NCI-H226 (cell line): ENCODE results near the gene PIP5K1B.

Experiments
- DNase-seq: peaks from one replicate; pipeline ENCODE4 v3.0.0-alpha.2; 2015

Gene PIP5K1B

DNA sequence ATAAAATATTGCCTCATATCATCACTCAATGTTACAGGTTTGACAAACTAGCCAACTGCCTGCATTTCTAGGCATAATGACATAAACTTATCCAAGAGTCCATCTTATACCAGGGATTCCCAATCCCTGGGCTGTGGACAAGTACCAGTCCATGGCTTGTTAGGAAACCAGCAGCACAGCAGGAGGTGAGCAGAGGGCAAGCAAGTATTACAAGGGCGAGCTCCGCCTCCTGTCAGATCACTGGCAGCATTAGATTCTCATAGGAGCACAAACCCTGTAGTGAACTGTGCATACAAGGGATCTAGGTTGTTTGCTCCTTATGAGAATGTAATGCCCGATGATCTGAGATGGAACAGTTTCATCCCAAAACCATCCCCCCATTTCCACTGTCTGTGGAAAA is 164.0 kb downstream of the PIP5K1B start:
- no peak for DNase-seq

DNA sequence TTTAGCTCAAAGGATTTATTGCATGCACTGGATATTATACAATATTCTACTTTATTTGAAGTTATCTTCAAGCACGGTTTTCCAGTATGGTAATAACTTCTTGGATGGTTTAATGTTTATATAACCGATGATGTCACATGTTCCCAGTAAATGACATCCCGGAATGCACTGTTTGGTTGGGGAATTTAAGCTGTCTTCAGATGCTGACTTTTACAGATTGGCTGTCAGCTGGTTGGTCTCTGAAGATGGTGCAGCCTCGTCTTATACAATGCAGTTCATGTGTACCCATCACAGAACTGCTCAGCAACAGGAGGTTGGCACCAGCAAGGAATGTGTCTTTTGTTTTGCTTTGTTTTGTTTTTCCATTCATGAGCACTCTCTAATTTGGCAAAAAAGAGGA is 165.0 kb downstream of the PIP5K1B start:
- DNase-seq, result no peak

DNA sequence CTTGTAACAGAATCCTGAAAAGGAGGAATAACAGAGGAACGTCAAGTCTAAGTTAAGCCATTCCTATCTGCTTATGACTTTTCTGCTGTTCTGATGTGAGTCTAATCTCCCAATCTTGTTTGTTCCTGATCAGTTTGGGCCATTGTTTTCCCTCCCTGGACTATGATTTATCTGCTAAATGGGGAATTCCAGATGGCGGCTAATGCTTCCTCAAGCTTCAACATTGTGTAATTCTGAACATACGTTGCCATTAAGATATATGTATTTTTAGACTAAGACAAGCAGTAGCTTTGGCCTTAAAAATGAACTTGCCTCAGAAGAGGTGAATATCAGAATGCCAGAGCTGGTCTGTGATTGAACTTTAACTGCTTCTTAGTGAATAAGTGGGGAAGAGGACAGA is 166.2 kb downstream of the PIP5K1B start:
- DNase-seq, result no peak

DNA sequence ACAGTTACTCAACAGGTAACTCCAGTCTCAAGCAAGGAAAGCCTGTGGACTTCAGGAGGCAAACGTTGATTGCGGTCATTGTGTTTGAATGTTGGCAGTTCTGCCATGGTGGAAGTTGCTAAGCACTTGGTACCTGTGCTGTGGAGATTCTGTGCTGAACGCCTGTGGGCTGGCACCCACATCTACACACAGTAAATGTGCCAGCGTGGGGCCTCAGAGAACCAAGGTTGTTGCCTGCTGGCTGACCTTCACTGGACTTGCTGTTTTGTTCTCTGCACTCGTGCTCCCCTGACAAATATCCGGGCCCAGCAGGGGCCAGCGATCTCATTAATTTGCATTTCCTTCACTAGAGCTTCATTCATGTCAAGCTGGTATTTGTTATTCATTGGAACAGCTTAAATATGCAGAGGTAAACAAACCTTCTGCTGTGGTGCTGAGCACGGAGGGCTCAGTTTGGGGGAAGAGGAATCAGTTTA is 167.0 kb downstream of the PIP5K1B start:
- DNase-seq, result no peak

DNA sequence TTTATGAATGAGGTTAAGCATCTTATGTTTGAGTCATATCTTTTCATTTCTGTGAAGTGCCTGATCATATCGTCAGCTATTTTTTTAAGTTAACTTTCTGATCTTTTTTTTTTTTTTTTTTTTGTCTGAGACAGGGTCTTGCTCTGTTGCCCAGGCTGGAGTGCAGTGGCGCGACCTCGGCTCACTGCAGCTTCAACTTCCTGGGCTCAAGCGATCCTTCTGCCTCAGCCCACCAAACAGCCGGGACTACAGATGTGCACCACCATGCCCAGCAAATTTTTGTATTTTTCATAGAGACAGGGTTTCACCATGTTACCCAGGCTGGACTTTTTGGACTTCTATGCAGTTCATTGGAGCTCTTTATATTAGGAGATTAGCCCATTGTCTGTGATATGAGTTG is 168.1 kb downstream of the PIP5K1B start:
- no peak for DNase-seq

DNA sequence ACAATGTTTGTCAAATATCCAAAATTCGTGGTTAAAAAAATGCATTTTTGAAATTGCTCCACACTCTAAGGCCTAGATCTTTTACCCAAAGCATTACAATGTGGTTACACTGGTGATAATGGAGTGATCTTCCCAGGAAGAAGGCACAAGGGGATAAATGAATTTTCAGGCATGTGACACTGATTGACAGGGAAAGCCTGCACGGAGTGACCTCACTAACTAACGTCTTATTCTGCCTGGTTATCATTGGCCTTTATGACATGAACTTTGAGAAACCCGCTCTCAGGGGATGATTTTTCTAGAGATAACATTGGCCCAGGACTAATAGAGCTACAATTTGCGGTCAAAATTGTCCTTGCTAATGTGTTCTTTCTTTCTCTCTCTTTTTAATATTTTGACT is 171.2 kb downstream of the PIP5K1B start:
- no peak for DNase-seq

DNA sequence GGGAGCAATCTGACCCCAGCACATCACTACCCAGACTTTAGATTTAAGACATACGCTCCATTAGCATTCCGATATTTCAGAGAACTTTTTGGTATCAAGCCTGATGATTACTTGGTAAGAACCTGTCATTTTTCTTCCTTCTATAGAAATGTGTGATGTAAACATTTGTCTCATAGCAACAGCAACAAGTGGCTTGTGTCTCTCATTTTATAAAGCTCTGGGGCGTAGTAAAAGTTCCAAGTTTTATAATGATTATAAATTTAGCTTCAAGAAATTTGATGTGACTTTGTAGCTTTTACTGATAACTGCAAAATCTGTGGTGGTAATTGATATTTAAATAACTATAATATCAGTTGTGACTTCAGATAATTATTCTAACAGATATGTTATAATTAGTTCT is 171.6 kb downstream of the PIP5K1B start:
- no peak for DNase-seq

DNA sequence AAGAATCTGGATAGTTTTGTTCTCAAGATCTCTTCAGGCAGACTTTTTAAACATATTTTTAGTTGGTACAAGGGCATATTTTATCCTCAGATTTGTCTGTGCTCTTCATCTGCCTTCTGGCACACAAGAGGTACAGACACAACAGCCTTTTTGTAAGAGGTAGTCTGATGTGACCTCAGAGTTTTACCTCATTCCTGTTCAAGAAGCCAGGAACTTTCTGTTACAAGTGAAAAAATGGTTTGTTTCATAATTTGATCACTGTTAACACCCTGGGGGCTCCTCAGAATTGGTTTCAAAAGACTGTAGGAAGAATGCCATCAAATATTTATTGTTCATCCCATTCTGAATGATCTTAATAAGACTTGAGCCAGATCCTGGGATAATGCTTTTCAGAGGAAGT is 172.2 kb downstream of the PIP5K1B start:
- DNase-seq, result no peak

DNA sequence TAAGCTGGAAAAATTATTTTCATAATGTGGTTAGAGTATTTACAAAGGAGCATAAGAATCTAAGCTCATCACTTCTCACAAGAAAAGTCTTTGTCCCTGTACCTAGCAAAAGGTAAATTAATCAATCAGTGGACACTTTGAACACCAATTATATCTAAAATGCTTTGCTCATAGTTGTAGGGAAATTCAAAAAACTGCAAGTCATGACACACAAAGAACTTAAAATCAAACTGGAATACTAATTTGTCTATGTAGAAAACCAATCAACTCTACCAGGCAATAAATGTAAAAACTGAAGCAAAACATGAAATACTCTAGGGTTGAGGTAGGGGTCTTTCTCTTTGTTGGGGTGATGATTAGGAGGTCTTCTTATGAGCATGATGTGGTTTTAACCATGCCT is 173.4 kb downstream of the PIP5K1B start:
- no peak for DNase-seq

DNA sequence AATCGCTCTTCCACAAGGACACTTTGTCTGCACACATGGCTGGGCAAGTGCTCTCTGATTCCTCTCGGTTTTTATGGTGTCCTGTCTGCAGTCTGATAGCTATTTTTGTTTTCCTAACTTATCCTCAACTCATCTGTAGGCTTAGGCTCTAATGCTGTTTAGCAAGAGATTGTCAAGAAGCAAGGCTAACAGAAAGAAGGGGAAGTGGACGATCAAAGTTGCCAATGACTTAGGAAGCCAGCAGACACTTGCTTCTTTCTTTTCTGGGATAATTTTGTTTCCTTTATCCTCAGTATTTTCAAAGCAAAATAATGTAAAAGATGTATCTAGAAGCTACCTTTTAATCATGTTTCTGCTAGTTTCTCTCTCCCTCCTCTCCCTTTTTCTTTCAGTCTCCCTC is 178.2 kb downstream of the PIP5K1B start:
- no peak for DNase-seq

DNA sequence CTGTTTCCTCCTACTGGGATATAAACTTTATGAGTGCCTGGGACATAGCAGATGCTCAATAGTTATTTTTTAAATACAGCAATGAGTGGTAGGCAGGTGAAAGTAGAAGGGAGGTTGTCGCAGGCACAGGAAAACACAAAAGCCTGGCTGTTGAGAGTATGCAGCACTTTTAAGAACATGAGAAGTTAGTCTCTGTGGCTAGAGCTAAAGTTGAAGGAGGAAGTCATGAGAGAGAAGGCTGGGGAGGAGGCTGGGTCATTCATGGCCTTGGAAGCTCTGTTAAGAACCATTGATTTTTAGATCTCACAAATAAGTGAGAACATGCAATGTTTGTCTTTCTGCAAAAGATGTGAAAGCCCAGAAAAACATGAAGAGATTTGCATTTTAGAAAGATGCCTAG is 182.2 kb downstream of the PIP5K1B start:
- no peak for DNase-seq

DNA sequence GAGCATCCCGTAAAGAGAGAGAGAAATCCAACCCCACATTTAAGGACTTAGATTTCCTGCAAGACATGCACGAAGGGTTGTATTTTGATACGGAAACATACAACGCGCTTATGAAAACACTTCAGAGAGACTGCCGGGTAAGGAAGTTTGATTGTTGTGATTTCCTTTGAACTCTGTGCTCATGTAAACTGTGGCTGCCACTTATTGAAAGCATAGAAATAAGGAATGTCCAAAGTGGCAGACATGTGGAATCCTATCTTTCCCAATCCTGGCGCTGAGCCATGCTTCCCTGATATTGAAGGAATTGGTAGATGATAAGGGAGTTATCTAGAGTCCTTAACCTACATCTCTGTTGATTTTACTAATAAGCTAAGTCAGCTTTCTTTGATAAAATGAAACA is 189.5 kb downstream of the PIP5K1B start:
- no peak for DNase-seq

DNA sequence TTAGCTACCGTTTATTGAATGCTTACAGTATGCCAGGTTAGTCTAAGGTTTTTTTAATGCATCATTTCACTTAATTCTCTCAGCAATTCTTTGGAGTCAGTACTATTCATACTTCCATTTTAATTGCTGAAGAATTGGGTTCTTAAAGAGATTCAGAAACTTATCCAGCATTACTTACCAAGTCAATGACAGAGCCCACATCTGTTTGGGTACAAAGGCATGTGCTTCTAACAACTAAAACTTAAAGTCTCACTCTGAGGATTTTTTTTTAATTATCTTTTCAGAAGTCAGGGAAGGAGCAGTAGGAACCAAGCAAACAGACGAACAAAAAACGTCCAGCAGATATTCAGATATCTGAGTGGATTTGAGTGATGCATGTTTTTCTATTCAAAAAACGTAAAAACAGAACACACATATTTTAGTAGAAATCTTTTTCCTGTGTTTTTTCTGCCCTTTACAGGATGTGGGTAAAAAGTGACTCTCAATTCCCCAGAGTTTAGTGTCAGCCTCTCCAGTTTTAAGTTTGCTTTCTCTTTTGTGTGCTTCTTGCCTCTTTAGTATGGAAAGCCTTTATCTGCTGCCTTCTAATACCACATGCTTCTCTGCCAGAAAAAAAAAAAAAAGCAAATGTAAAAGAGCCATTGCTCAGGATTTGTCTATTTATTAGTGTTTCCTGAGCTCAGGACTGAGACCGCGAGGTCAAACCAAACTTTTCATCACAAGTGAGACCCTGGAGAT is 190.9 kb downstream of the PIP5K1B start:
- DNase-seq, result no peak

DNA sequence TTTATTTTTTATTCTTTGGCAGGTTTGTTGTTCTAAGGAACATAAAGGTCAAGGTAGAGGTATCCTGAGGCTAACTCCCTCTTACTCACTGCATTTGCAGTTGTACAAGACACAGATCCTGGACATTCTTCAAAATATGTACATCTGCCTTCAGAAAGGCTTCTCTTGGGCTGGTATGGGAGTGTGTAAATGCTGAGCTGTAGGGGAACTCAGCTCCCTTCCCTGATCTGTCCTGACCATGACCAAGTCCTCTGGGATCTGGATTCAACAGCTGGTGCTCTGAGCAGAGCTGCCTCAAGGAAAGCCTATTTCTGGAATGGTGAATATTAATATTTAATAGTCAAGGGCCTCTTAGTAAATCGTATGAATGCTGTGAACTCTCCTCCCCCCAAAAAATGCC is 191.4 kb downstream of the PIP5K1B start:
- DNase-seq, result no peak

DNA sequence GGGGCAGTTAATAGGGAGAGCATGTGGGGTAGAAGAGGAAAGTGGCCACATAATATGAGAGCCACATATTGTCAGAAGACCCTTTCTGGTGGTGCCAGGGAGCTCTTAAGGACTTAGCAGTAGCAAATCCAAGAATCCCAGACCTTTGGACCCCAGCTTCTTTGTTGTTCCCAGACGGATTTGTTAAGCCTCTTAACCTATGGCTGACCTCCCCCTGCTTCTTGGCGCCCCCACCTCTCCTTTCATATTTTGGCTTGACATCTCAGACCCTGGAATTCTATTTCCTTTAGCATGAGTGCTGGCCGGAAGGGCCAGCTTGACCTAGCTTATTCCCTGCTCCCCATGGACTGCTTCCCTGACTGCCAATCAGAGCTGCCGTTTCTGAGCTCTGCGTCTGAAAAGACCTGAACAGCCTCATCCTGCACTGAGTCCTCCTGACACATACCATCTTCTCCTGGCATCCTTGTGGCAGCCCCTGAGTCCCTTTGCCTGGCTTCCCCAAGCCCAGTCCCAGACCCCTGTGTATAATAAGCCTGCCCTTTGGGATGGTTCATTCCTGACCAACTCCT is 192.6 kb downstream of the PIP5K1B start:
- no peak for DNase-seq

DNA sequence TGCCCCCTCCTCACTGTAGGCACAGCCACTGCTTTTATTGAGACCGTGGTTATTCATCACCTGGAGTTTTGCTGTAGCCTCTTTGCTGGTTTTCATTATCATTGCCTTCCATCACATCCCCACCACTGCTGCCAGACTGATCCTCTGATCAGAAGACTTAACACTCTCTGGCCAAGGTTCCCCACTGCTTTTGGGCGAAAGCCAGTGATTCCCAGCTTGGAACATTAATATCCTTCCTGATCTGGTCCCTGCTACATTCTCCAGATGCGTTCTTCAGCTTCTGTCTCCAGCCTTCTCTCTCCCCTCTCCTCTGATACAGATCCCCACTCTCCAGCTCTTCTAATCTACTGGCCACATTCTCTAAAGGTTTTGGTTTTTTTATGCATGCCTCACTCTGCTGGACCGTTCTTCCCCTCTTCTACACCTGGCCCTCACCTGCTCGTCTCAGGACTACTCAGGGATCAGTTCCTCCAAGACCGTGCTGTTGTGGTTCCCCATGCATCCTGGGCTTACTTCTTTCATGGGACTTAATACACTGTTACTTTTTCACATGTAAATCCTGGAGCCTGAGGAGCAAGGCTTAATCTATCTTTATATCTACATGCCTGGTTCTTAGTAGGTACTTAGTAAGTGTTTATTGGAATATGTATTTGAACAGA is 193.9 kb downstream of the PIP5K1B start:
- DNase-seq, result no peak

DNA sequence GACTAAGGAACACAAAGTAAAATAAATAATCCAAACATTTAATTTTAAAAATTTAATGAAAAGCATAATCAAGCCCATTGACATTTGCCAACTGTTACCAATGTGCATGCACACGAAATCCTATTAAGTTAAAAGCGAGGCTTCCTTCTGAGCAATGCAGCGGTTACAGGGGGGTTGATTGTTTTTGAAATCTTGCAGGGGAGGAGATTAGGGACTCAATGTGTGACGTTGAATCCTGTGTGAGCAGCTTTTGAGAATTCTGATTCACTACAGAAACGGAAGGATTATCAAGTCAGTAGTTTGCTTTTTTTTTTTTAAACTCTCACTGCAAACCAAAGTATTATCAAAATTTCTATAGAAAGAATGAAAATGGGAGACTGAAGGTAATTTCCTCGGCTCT is 199.4 kb downstream of the PIP5K1B start:
- no peak for DNase-seq

DNA sequence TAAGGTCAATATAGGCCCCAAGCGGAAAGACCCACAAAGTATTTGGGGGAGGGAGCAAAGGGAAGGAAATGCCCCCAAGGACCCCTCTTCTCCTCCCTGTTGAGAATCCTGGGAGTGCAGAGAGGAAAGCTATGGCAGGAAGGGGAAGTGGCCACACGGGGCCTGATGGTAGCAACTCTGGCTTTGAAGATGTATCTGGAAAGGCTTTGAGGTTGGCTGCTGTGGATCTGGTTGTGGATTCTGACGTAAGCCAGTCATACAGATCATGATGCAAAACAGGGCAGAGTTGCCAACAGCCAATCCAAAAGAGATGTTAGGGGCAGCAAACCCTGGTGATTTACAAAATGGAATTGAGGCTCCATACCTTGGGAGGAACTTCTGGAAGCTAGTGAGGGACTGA is 200.1 kb downstream of the PIP5K1B start:
- DNase-seq, result no peak

DNA sequence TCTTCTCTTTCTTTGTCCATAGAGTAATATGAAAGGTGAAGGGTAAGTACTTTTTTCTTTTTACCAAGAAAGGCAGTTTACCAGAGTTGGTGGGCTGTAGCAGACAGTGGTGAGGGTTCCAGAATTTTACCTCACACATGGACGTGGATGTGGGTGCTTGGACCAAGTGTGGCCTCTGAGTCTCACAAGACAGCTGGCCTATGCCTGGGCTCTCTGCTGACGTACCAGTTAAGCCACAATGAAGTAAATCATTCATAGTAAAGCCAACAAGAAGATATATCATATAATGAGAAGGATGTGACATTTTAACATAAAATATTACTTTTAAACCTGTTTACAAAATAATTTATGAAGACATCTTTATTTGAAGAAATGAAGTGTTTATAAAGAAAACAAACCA is 202.9 kb downstream of the PIP5K1B start:
- DNase-seq, result no peak

DNA sequence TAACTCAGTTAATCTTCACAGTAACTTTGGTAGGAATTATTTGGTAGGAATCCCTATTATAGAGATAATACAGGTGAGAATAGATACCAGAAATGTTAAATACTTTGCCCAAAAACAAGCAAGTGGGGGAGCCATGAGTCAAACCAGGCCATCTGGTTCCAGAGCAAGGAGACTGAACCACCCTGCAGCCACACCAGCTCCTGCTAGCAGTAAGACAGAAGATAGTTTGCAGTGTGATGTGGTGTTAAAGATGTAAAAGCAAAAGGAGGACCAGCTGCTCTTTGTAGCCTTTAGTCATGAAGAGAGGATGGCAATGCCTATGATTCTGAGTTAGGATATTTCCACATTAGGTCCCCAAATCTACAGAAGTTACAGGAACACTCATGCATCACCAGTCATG is 207.5 kb downstream of the PIP5K1B start:
- no peak for DNase-seq

DNA sequence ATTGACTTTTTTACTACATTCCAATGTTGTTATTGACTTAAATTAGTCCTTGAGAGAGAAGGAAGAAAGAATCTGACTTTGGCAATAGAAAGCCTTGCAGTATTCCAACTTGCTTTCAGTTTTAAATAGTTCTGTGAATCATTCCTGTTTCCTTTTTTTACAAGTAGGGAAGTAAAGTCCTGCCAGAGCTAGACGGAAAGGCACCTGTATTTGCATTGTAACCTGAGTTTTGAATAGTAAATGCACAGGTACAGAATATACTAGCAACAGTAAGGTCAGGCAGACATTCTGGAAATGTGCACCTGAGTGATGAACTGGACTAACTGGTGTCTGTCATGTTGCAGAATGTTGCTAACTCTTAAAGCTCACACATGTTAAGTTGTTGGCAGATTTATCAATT is 208.0 kb downstream of the PIP5K1B start:
- no peak for DNase-seq

DNA sequence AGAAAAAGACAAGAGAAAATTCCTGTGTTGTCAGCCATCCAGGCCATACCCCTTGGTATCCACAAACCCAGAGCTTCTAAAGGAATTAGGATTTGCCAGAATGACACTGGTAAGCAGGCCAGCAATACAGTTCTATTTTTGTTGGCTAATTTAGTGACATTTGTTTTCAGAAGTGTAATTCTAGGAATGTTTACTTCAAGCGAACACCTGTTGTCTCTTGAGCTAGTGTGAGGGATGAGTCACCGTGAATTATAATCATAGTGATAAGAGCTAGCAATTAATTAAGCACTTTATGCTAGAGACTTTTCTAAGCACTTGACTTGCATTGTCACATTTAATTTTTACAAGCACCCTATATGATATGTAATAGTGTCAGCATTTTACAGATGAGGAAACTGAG is 209.7 kb downstream of the PIP5K1B start:
- no peak for DNase-seq

DNA sequence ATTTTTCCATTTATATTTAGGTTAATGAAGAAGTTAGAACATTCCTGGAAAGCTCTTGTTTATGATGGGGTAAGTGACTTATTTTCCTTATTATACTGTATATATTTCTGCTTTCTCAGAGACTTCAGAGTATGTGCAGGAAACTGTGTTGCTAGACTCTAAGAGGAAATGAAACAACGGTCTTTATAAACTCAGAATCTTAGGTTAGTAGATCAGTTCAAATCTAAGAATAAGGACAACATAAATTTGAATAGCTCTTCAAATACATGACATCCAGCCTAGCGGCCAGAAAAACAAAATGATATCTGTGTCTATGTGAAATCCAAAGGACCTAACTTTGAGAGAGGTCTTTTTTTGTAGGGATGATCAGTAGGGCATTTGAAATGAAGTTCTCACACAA is 214.6 kb downstream of the PIP5K1B start:
- DNase-seq, result no peak

DNA sequence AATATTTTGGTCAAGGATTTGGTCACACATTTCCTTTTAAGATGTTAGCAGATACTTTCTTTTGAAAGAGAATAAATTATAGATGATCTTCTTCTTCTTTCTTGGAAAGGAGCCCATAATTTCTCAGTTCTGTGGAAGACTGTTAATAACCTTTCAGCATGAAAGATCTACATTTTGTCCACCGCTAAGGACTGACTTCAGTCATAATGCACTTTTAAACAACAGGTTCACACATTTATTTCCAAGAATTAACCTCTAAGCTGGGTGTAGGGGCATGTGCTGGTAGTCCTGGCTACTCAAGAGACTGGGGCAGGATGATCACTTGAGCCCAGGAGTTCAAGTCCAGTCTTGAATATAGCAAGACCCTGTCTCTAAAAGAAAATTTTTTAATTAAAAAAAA is 215.9 kb downstream of the PIP5K1B start:
- DNase-seq, result no peak

DNA sequence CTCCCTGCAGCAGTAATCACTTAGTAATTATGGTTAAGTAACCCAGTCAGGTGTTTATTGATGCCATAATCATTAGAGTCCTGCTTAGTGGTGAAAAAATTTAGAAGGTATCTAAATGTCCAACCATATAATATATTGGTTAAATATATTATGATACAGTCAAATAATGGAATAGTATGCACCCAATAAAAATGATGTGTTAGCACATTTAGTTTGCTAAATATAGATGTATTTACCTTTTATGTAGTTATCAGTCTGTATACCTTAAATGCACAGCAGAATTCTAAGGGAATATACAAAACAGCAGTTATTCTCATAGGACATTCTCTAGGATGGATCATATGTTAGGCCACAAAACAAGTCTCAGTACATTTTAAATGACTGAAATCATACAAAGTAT is 218.4 kb downstream of the PIP5K1B start:
- no peak for DNase-seq
